GM18508 (cell line): ENCODE results near the gene VCAN.
"Not testable (repeated sequence)": the region's sequence is repeated elsewhere in the genome, so short reads cannot be mapped to it uniquely, and the experiment has no call there.

Source experiments
- ATAC-seq: cut with Tn5 transposase; IDR thresholded peaks from one replicate; pipeline ENCODE4 v1.9.1; 2021; ENCODE audit warnings: moderate number of reproducible peaks; ENCODE audit not compliant: insufficient read depth, unreplicated experiment

Gene VCAN

GRCh38 chr5:83471405-83472212, at the start of gene VCAN:
Gene VCAN (plus strand): TSS chr5:83471744. CDS start chr5:83483519, 11,775 bp downstream.
- no peak for ATAC-seq

DNA sequence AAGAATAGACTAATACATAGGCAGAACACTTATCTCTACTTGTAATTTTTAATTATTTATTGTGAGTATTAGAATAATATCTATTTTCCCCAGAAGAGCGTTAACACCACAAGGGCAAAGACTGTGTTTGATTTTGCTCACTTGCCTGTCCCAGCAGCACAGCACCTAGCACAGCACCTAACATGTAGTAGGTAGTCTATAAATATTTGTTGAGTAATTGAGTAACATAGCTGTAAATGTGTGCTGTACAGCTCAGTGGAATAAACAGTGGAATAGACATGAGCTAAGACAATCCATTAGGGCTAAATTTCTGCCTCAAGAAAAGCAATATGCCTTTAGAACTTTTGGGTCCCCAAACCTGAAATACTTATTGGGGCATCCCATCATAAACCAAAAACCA, 49.3 kb upstream of the VCAN start:
- no peak for ATAC-seq

DNA sequence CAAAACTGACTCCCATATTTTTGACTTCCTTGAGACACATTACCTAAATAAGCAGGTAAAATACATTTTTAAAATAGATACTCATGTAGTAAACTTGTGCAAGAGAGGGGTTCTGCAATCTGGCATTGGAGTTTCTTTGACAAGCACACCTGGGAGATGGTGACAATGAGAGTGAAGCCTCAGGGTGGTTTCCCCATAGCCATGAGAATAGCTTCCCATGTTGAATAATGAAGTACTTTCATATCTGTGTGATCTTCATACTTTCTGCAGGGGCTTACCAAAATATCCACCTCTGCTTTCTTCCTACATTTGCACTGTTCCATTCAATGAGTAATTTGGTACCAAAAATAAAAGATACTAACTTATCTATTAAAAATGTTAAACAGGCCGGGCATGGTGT, 44.7 kb upstream of the VCAN start:
- ATAC-seq: peak; percentile 44

DNA sequence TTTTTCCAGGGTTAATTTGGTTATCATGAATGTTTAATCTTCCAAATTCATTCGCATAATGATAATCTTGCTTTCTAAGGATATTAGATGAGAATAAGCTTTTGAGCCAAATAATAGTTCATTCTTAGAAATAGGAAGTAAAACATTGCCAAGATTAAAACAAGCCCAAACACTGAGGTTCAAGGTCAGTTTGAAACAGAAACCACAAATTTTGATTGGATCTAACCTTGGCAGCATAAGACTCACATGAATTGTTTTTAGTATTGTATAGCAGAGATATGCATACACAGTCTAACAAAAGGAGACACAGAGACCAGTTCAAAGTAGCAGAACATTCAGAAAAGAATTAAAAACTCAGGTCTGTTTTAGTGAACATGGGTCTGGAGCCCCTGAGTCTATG, 43.4 kb upstream of the VCAN start:
- ATAC-seq: no peak

DNA sequence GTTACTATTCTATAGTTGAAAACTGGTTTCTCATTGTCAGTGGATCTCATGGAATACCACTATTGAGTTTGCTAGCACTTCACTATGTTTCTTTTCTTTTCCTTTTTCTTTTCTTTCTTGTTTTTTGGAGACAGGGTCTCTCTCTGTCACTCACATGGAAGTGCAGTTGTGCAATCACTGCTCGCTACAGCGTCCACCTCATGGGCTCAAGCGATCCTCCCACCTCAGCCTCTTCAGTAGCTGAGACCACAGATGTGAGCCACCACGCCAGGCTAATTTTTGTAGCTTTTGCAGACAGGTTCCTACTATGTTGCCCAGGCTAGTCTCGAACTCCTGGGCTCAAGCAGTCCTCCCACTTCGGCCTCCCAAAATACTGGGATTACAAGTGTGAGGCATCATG, 42.7 kb upstream of the VCAN start:
- no peak for ATAC-seq

DNA sequence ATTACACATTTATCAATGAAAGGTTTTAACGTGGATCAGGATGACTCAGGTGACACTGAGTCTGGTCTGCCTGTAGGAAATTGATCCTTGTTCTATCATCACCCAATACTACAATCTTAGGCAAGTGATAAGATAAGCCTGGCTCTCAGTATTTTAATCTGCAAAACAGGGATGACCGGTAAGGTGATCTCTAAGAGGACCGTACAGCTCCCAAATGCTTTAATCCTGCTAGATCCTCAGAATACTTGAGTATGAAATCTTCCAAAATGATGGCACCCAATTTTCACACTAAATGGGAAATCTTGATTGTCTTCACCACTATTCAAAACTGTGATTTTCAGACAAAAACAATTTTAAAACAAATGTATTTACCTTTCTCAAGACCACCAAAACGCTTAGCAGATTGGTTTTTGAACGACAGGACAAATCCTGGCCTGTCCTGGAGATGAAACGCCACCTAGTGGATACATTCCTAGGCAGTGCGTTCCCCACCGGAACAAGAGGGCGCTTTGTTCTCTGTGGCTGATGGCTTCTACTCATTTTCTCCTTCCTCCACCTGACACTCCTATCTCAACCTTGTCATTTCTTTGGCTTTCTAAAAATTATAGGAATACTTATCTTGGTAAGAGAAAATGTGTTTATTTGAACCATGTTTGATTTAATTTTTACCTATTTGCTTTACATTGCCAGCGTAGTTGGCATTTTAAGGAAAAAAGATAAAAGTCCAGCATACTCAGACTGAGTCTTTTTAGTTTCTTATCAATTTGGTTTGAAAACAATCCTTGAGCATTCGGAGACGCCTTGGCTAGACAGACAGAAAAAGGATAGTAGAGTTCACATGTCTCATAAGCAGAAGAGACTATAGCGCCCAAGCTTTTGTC, 41.2 kb upstream of the VCAN start:
- ATAC-seq: peak; percentile 53

- no peak for ATAC-seq
Measured at GRCh38 chr5:83433891-83434290, 37.7 kb upstream of the VCAN start.

DNA sequence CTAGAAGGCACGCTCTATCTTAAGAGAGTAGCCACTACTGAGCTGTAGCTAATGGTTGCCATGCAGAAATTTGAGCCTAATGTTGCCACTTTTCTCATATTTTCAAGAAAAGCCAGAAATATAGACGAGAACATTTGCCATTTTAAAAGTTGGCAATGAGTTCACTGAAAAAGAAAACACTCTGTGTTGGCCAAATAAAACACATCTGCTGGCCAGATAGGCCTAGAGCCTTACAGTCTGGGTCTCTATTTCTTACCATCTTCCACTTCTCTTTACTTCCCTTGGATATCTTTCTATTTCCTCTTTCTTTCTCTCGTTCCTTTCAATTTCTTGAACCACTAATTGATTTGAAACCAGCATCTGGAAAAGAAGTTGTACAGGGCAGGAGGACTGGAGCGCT, 36.6 kb upstream of the VCAN start:
- ATAC-seq: no peak

GRCh38 chr5:83436276-83436675, 35.3 kb upstream of the VCAN start:
- ATAC-seq: no peak

- not testable (repeated sequence) for ATAC-seq
Measured at GRCh38 chr5:83437697-83438096, 33.8 kb upstream of the VCAN start.

DNA sequence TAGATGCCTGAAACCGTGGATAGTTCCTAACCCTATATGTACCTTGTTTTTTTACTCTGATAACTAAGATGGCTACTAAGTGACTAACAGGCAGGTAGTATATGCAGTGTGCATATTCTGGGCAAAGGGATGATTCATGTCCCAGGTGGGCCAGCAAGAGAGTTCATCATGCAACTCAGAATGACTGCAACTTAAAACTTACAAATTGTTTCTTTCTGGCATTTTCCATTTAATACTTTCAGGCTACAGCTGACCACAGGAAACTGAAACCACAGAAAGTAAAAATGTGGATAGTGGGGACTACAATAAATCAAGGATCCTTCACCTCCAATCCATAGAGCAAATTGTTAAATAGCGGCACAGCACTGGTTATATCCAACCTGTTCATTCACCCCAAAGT, 30.7 kb upstream of the VCAN start:
- ATAC-seq: no peak

DNA sequence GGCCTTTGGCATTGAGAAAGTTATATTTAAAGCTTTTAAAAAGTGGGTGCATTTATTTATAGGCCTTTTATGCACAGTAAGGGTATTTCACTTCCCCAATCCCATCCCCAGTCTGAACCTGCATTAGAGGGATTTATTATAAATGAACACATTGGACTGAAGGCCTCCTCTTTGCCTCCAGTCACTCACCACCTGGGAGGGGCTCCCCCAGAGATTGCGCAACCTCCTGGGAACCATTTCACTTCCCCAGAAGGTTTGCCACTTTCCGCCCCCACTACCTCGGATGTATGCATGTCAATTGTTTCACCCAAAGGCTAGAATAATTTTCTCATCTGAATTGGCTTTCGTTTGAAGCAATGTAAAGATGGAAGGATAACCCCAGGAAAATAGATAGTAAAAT, 29.8 kb upstream of the VCAN start:
- no peak for ATAC-seq

GRCh38 chr5:83443534-83443933, 28.0 kb upstream of the VCAN start:
- ATAC-seq: no peak

GRCh38 chr5:83444445-83444844, 27.1 kb upstream of the VCAN start:
- ATAC-seq: no peak

DNA sequence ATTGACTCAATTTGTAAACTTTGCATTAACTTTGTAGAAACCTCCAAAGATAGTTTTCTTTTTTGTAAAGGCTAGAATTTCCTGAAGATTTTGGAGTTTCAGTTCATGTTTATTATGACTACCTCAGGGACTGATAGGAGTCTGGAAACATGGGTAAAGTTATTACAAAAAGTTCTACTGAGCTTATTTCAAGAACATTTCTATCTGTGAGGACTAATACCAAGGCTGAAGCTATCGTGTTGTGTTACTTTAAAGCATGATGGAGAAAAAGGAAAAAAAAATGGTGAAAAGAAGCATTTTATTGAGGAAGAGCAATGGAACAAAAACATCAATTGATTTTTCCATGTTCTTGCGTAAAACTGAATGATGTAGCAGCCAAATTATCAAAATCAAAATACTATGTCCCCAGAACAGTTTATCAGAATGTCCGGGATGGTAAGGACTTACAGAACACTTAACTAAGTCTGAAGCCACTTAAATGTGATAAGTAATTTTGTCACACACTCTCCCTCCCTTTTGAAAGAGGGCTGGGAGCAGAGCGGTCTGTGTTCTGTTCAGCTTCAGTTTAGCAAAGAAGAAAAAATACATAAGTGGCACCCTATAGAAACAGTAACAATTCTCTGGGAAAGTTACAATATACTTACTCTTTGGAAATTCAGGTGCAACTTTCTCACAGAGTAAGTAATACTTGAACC, 25.1 kb upstream of the VCAN start:
- ATAC-seq: no peak

DNA sequence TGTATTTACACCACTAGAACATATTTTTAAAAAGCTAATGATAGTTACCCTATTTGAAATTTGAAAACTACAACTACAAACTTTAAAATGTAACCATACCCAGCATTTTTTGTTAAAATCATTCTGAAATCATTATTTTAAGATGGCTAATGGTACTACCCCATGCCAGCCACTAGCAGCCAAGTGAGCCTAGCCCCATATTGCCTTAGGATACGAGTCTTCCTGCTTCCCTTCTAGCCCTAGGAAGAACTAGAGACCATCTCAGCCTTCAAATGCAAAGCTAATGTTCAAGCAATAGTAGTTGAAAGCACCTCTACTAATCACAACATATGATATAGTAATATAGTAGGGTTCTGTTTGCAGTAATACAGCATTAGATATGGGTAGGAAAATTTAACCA, 24.0 kb upstream of the VCAN start:
- ATAC-seq: no peak

DNA sequence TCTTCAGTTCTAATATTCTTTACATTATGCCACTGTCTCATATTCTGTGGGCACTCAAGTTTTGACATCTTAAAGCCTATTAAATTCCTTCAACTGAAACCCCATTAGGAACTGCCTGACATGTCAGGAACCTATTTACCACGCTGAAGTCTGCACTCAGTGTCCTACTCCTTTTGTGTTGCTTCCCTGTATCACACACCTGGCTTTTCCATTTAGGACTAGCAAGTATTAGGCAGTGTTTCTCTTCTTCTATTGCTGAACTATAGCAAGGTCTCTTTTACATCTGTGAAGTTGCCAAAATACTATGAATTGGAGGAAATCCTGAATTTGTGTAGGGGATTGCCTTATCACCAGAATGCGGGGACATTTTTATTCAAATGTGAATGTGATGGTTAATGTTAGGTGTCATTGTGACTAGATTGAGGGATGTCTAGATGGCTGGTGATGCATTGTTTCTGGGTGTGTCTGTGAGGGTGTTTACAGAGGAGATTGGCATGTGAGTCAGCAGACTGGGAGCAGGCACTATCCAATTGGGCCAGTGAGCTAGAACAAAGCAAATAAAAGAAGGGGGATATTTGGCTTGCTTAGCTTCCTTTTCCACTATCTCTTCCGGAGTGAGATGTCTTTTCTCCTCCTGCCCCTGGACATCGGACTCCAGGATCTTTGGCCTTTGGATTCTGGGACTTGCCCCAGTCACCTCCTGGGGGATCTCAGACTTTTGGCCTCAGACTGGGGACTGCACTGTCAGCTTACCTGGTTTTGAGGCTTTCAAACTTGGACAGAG, 21.2 kb upstream of the VCAN start:
- no peak for ATAC-seq

- no peak for ATAC-seq
Measured at GRCh38 chr5:83450967-83451248, 20.6 kb upstream of the VCAN start.

GRCh38 chr5:83451955-83452354, 19.6 kb upstream of the VCAN start:
- no peak for ATAC-seq

- ATAC-seq: no peak
Measured at GRCh38 chr5:83453937-83454336, 17.6 kb upstream of the VCAN start.
